OCI-LY1 (cell line): ENCODE measurements around the gene ZDHHC16.

ENCODE experiments used
- H2AFZ ChIP-seq: fragments of 200-600 bp; sonication (generic), shearing (Covaris generic); 2 replicates; pipeline ENCODE4 v1.6.0; 2014; ENCODE audit warnings: antibody characterized with exemption, mild to moderate bottlenecking, low read length
- H3F3A ChIP-seq: fragments of 200-600 bp; sonication (generic), shearing (Covaris generic); 2 replicates; pipeline ENCODE4 v1.6.0; 2014; ENCODE audit warnings: mild to moderate bottlenecking, antibody characterized with exemption, low read length, moderate library complexity; ENCODE audit not compliant: insufficient read depth
- H3K27ac ChIP-seq: fragments of 200-600 bp; sonication (generic); 2 replicates; pipeline ENCODE4 v1.5.1; 2014; ENCODE audit warnings: low read length, mixed run types, mild to moderate bottlenecking, low read depth; ENCODE audit not compliant: poor library complexity, severe bottlenecking
- H3K27me3 ChIP-seq: fragments of 200-600 bp; sonication (generic); 2 replicates; pipeline ENCODE4 v1.6.0; 2014; ENCODE audit warnings: antibody characterized with exemption, mild to moderate bottlenecking, low read length, moderate library complexity; ENCODE audit not compliant: insufficient read depth
- H3K36me3 ChIP-seq: fragments of 200-600 bp; sonication (generic); 2 replicates; pipeline ENCODE4 v1.6.1; 2014; ENCODE audit warnings: mild to moderate bottlenecking, antibody characterized with exemption, low read length, moderate library complexity, mixed read lengths; ENCODE audit not compliant: insufficient read depth
- H3K4me1 ChIP-seq: fragments of 200-600 bp; sonication (generic); 2 replicates; pipeline ENCODE4 v1.5.1; 2014; ENCODE audit warnings: mild to moderate bottlenecking, low read length, moderate library complexity; ENCODE audit not compliant: insufficient read depth, severe bottlenecking
- H3K4me2 ChIP-seq: fragments of 200-600 bp; sonication (generic), shearing (Covaris generic); 2 replicates; pipeline ENCODE4 v1.6.1; 2014; ENCODE audit warnings: low read length
- H3K4me3 ChIP-seq: fragments of 200-600 bp; sonication (generic); 2 replicates; pipeline ENCODE4 v1.5.1; 2014; ENCODE audit warnings: low read length, low read depth, mild to moderate bottlenecking, mixed read lengths; ENCODE audit not compliant: poor library complexity, severe bottlenecking
- H3K79me2 ChIP-seq: fragments of 200-600 bp; shearing (Covaris generic); 2 replicates; pipeline ENCODE4 v1.6.1; 2016; ENCODE audit warnings: mixed run types, low read length, mixed read lengths; ENCODE audit not compliant: insufficient read depth
- H3K9ac ChIP-seq: fragments of 200-600 bp; sonication (generic), shearing (Covaris generic); 2 replicates; pipeline ENCODE4 v1.6.1; 2014; ENCODE audit warnings: mild to moderate bottlenecking, low read length, mixed read lengths
- H3K9me2 ChIP-seq: fragments of 200-600 bp; sonication (generic), shearing (Covaris generic); 2 replicates; pipeline ENCODE4 v1.6.1; 2014; ENCODE audit warnings: low read depth, mild to moderate bottlenecking, low read length, mixed read lengths
- H3K9me3 ChIP-seq: fragments of 200-600 bp; shearing (Covaris generic); 2 replicates; pipeline ENCODE4 v1.6.1; 2014; ENCODE audit warnings: low read length, mixed read lengths
- H4K20me1 ChIP-seq: fragments of 200-600 bp; sonication (generic), shearing (Covaris generic); 2 replicates; pipeline ENCODE4 v1.6.0; 2016; ENCODE audit warnings: mild to moderate bottlenecking, low read length; ENCODE audit not compliant: insufficient read depth
- EZH2 ChIP-seq: fragments of 200-600 bp; sonication (generic), shearing (Covaris generic); IDR thresholded peaks from 2 replicates; pipeline ENCODE4 v1.8.0; 2017; ENCODE audit warnings: borderline replicate concordance, mixed run types, mild to moderate bottlenecking, antibody characterized with exemption, low read length, moderate library complexity, mixed read lengths
- TF ChIP-seq, protein P1 (sequence below): fragments of 200-600 bp; sonication (generic), shearing (Covaris generic); IDR thresholded peaks from 2 replicates; pipeline ENCODE4 v1.5.1; 2017; ENCODE audit warnings: mild to moderate bottlenecking, antibody characterized with exemption, low read length, moderate library complexity, mixed read lengths

The ZDHHC16 gene

GRCh38 chr10:97462309-97462708 is 16.3 kb downstream of the ZDHHC16 start:
- Histone ChIP-seq H3K9me2 (no peaks in the 10 kb centered on the region), H3K4me2 (no peak overlapping the region), H3K27me3 (no peaks in the 10 kb centered on the region), H3K79me2 (no peaks in the 10 kb centered on the region), H3F3A (no peaks in the 10 kb centered on the region), H3K4me1 (no peaks in the 10 kb centered on the region), H3K27ac (no peak overlapping the region), H3K36me3 (peaks cover 73% of the 10 kb centered on the region), H3K9ac (no peak overlapping the region), H3K9me3 (no peaks in the 10 kb centered on the region), H2AFZ (no peak overlapping the region), H4K20me1 (no peaks in the 10 kb centered on the region), H3K4me3 (no peak overlapping the region)
- no peak for TF ChIP-seq EZH2
- TF ChIP-seq, protein P1, sequence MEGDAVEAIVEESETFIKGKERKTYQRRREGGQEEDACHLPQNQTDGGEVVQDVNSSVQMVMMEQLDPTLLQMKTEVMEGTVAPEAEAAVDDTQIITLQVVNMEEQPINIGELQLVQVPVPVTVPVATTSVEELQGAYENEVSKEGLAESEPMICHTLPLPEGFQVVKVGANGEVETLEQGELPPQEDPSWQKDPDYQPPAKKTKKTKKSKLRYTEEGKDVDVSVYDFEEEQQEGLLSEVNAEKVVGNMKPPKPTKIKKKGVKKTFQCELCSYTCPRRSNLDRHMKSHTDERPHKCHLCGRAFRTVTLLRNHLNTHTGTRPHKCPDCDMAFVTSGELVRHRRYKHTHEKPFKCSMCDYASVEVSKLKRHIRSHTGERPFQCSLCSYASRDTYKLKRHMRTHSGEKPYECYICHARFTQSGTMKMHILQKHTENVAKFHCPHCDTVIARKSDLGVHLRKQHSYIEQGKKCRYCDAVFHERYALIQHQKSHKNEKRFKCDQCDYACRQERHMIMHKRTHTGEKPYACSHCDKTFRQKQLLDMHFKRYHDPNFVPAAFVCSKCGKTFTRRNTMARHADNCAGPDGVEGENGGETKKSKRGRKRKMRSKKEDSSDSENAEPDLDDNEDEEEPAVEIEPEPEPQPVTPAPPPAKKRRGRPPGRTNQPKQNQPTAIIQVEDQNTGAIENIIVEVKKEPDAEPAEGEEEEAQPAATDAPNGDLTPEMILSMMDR, result no peak

DNA sequence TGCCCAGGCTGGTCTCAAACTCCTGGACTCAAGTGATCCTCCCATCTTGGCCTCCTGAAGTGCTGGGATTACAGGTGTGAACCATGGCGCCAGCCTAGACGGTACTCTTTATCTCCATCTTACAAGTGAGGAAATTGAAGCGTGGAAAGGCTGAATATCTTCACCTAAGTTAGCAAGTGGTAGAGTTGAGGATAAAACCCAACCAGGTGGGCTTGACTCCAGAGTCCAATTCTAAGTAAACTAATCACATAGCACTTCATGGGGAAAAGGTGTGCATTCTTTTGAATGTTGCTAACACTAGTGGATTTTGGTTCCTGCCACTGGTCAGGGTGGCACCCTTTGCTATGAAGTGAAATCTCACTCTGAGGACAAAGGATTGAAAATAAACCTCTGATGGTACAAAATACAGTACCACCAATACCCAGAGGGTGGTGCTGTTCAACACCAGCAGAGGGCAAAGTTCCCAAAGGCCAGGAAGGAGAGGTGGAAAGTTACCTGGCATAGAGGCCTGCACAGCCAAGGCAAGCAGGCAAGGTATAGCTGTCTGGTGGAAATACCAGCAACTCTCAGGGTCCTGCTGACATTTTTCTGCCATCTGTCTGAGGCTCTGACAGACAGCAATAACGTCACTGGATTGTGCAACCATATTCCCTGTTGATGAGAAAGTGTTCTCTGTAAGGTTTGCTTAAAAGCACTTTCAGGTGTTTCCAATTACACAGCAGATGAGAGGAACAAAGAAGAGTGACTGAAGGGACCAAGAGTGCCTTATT is 17.6 kb downstream of the ZDHHC16 start:
- Histone ChIP-seq H4K20me1 (no peaks in the 10 kb centered on the region), H3K9me3 (no peaks in the 10 kb centered on the region), H3K4me3 (no peak overlapping the region), H2AFZ (no peak overlapping the region), H3K9ac (no peak overlapping the region), H3F3A (no peaks in the 10 kb centered on the region), H3K36me3 (peaks cover 77% of the 10 kb centered on the region), H3K27ac (no peak overlapping the region), H3K27me3 (no peaks in the 10 kb centered on the region), H3K79me2 (no peaks in the 10 kb centered on the region), H3K9me2 (no peaks in the 10 kb centered on the region), H3K4me2 (no peak overlapping the region), H3K4me1 (no peaks in the 10 kb centered on the region)
- TF ChIP-seq, protein P1, result peak; percentile 67
- TF ChIP-seq EZH2, result no peak

- no peak overlapping the region for H3K27ac ChIP-seq
- H4K20me1 ChIP-seq, result no peaks in the 10 kb centered on the region
- H3K9me2 ChIP-seq, result no peaks in the 10 kb centered on the region
Observed at GRCh38 chr10:97464226-97464625, 18.3 kb downstream of the ZDHHC16 start.

More at GRCh38 chr10:97464226-97464625, 18.3 kb downstream of the ZDHHC16 start:
- H2AFZ ChIP-seq, result no peak overlapping the region
- no peaks in the 10 kb centered on the region for H3K4me1 ChIP-seq
- no peak overlapping the region for H3K9ac ChIP-seq
- H3F3A ChIP-seq, result no peaks in the 10 kb centered on the region
- TF ChIP-seq, protein P1, result no peak
- TF ChIP-seq EZH2, result no peak
- no peak overlapping the region for H3K4me3 ChIP-seq
- H3K36me3 ChIP-seq, result peaks cover 75% of the 10 kb centered on the region
- no peak overlapping the region for H3K4me2 ChIP-seq
- no peaks in the 10 kb centered on the region for H3K27me3 ChIP-seq
- no peaks in the 10 kb centered on the region for H3K9me3 ChIP-seq
- no peaks in the 10 kb centered on the region for H3K79me2 ChIP-seq
